Astrocyte (in vitro differentiated cells and primary cell): ENCODE results near the gene LIMS2. TPM values are rescaled to one million over a fixed set of nuclear protein-coding genes. Genes with fewer than 3 reads are reported as not detected.

Source experiments
- total RNA-seq: library from RNA; stranded (reverse); gene quantifications from 2 replicates; pipeline ENCODE4 v1.2.1, GENCODE V29; 2021

The LIMS2 gene
- total RNA-seq, 1 donor from 2014 or later, result 73.3 TPM

Other genes starting within 250 kb of the LIMS2 start
- gene IWS1, start 149.0 kb downstream of the LIMS2 start, total RNA-seq, result 51.6 and 56.2 TPM in 2 replicates
- gene MYO7B, start 139.8 kb downstream of the LIMS2 start, total RNA-seq, result 0.34 and 0.77 TPM in 2 replicates
- 0.18 TPM in 1 of 2 replicates, not detected in the other for gene GPR17, start 29.4 kb downstream of the LIMS2 start, total RNA-seq
- 2.9 and 3.0 TPM in 2 replicates for gene SFT2D3, start 26.0 kb upstream of the LIMS2 start, total RNA-seq
- gene WDR33, start 135.6 kb upstream of the LIMS2 start, total RNA-seq, result 40.9 and 41.8 TPM in 2 replicates
- gene POLR2D, start 182.6 kb upstream of the LIMS2 start, total RNA-seq, result 35.8 and 37.7 TPM in 2 replicates
- gene AMMECR1L, start 210.4 kb upstream of the LIMS2 start, total RNA-seq, result 30.5 and 32.2 TPM in 2 replicates